Nephron (organoid): ENCODE data around the gene THRB.

ENCODE experiments used
- H3K27ac Mint-ChIP-seq, 3 experiments: 2 replicates each; pipeline ENCODE4 v1.8.0; 2020; ENCODE audit warnings: mixed read lengths in 3 of 3, mild to moderate bottlenecking in 2 of 3, moderate library complexity in 1 of 3
- H3K27me3 Mint-ChIP-seq: 2 replicates; pipeline ENCODE4 v1.8.0; 2021; ENCODE audit warnings: low read depth, mild to moderate bottlenecking, moderate library complexity, mixed read lengths
- H3K36me3 Mint-ChIP-seq: 2 replicates; pipeline ENCODE4 v1.8.0; 2020; ENCODE audit warnings: low read depth, mixed read lengths
- H3K4me1 Mint-ChIP-seq: 2 replicates; pipeline ENCODE4 v1.8.0; 2020; ENCODE audit warnings: mixed read lengths
- H3K4me3 Mint-ChIP-seq, 3 experiments: 2 replicates each; pipeline ENCODE4 v1.8.0; 2020; ENCODE audit warnings: mild to moderate bottlenecking in 3 of 3, mixed read lengths in 3 of 3, moderate library complexity in 2 of 3
- H3K9me3 Mint-ChIP-seq: 2 replicates; pipeline ENCODE4 v1.8.0; 2020; ENCODE audit warnings: mixed read lengths
- TF ChIP-seq, protein P1 (sequence below), 3 experiments: fragments of 200-600 bp; sonication (generic); IDR thresholded peaks; one replicate each; pipeline ENCODE4 v1.5.0; 2021; ENCODE audit warnings: antibody characterized with exemption in 3 of 3; ENCODE audit not compliant: unreplicated experiment in 3 of 3

THRB gene

DNA sequence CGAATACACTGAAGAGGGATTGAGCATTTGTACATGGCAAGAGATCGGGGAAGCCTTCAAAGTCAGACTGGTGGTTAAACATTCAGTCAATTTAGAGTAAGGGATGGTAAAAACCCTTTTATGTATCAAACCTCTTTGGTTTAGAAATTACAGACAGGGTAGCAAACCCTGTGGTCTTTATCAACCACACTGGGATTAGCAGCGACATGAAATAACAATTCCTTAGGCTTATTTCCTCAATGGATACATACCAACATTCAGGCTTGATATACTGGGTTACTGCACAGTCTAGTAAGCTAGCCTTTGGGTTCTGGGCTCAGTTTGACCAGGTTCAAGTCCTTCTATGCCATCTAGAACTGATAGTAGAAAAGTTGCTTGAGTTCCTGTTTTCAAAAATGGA, 127.4 kb downstream of the THRB start:
- Mint-ChIP-seq H3K4me3 (no peak overlapping the region), H3K9me3 (no peaks in the 10 kb centered on the region), H3K4me1 (peaks cover 14% of the 10 kb centered on the region), H3K36me3 (no peaks in the 10 kb centered on the region), H3K27me3 (no peaks in the 10 kb centered on the region), H3K27ac (no peak overlapping the region)
- TF ChIP-seq, protein P1, sequence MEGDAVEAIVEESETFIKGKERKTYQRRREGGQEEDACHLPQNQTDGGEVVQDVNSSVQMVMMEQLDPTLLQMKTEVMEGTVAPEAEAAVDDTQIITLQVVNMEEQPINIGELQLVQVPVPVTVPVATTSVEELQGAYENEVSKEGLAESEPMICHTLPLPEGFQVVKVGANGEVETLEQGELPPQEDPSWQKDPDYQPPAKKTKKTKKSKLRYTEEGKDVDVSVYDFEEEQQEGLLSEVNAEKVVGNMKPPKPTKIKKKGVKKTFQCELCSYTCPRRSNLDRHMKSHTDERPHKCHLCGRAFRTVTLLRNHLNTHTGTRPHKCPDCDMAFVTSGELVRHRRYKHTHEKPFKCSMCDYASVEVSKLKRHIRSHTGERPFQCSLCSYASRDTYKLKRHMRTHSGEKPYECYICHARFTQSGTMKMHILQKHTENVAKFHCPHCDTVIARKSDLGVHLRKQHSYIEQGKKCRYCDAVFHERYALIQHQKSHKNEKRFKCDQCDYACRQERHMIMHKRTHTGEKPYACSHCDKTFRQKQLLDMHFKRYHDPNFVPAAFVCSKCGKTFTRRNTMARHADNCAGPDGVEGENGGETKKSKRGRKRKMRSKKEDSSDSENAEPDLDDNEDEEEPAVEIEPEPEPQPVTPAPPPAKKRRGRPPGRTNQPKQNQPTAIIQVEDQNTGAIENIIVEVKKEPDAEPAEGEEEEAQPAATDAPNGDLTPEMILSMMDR (IDR thresholded peaks at IDR 0.05; ENCODE audit: unreplicated experiment in 3 of 3): no peak

DNA sequence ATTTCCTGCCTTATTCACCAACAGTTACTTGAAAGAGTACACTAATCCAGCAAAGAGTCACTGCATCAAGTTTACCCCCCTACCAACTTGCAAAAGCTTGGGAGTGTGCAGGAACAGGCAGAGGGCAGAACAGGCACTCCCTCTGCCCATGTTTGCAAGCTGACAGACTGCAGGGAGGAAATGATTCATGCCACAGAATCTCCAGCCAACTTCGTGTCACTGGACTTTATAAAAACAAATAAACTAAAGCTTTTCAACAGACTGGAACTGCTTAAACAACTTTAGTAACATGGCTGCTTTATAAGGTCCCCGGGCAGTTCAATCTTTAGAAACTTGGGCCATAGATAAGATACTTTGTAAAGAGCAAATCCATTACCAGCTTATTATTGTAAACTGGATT, 129.5 kb downstream of the THRB start:
- Mint-ChIP-seq H3K4me3 (peak overlapping the region in 1 of 3 experiments; percentile 13), H3K4me1 (peaks cover 14% of the 10 kb centered on the region), H3K9me3 (no peaks in the 10 kb centered on the region), H3K36me3 (no peaks in the 10 kb centered on the region), H3K27me3 (no peaks in the 10 kb centered on the region), H3K27ac (peak overlapping the region; percentile 77 to 96 (median 88))
- TF ChIP-seq, protein P1 (IDR thresholded peaks at IDR 0.05; ENCODE audit: unreplicated experiment in 3 of 3): no peak

DNA sequence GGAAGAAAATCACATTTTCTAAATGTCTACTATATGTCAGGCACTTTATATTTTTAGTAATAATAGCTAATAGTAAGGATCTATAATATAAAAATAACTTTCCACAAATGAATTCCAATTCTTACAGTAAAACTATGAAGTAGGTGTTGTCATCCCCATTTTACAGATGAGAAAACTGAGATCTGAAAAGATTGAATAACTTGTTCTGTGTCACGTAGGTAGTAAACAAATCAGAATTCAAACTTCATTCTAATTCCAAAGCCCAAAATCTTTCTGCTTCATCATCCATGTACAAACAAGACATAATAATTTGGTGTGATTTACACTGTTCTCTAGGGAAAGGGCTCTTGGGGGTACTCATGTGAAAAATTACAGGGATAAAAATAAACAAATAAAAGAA, 130.3 kb downstream of the THRB start:
- TF ChIP-seq, protein P1 (IDR thresholded peaks at IDR 0.05; ENCODE audit: unreplicated experiment in 3 of 3): no peak
- no peaks in the 10 kb centered on the region for H3K27me3 Mint-ChIP-seq
- no peak overlapping the region for H3K4me3 Mint-ChIP-seq
- H3K4me1 Mint-ChIP-seq: peaks cover 14% of the 10 kb centered on the region
- H3K27ac Mint-ChIP-seq: peak overlapping the region in 1 of 3 experiments; percentile 39
- no peaks in the 10 kb centered on the region for H3K36me3 Mint-ChIP-seq
- no peaks in the 10 kb centered on the region for H3K9me3 Mint-ChIP-seq

DNA sequence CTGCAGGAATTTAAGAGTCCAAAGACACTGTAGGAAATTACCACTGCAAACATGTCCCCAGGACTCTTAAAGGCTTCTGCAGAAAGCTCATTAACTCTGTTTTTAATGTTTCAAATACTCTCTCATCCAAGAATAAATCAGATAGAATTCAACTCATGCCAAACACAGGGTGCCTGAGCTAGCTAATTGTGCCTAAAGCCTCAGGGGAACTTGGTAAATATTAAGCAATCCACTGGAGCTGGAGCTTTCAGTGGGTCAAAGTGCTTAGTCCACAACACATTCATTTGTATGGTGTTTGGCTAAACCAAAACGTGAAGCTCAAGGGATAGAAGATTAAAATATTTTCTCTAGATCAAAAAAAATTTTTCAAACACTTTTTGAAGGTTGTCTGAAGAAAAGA, 131.4 kb downstream of the THRB start:
- H3K4me3 Mint-ChIP-seq: no peak overlapping the region
- TF ChIP-seq, protein P1 (IDR thresholded peaks at IDR 0.05; ENCODE audit: unreplicated experiment in 3 of 3): no peak
- no peaks in the 10 kb centered on the region for H3K9me3 Mint-ChIP-seq
- peak overlapping the region in 2 of 3 experiments; percentile 4 to 82 for H3K27ac Mint-ChIP-seq
- no peaks in the 10 kb centered on the region for H3K36me3 Mint-ChIP-seq
- H3K4me1 Mint-ChIP-seq: peaks cover 14% of the 10 kb centered on the region
- H3K27me3 Mint-ChIP-seq: no peaks in the 10 kb centered on the region

DNA sequence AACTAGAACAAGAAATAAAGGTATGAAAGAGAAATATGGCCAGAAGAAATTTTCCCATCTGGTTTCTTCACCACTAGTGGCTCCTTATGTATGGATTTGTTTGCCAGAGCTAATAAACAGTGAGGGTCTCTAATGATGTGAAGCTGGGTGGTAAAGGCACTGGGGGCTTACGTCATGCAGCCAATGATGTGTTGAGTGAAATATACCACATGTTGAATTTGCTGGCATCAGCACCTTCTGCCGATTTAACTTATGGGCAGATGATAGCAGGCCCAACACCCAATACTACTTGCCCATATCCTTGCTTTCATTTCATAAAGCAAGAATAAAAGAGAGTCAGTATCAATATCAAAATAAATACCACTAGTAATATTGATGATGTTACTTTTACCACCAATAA, 133.0 kb downstream of the THRB start:
- H3K27me3 Mint-ChIP-seq: no peaks in the 10 kb centered on the region
- H3K9me3 Mint-ChIP-seq: no peaks in the 10 kb centered on the region
- no peak overlapping the region for H3K27ac Mint-ChIP-seq
- H3K4me1 Mint-ChIP-seq: peaks cover 14% of the 10 kb centered on the region
- TF ChIP-seq, protein P1 (IDR thresholded peaks at IDR 0.05; ENCODE audit: unreplicated experiment in 3 of 3): no peak
- no peak overlapping the region for H3K4me3 Mint-ChIP-seq
- H3K36me3 Mint-ChIP-seq: no peaks in the 10 kb centered on the region

GRCh38 chr3:24360957-24361356, 133.7 kb downstream of the THRB start:
- Mint-ChIP-seq H3K36me3 (no peaks in the 10 kb centered on the region), H3K9me3 (no peaks in the 10 kb centered on the region), H3K27ac (no peak overlapping the region), H3K4me1 (peaks cover 14% of the 10 kb centered on the region), H3K4me3 (no peak overlapping the region), H3K27me3 (no peaks in the 10 kb centered on the region)
- TF ChIP-seq, protein P1 (IDR thresholded peaks at IDR 0.05; ENCODE audit: unreplicated experiment in 3 of 3): no peak
